LNCaP clone FGC (cell line): ENCODE results near the gene SMNDC1.
"Not testable (repeated sequence)": the region's sequence is repeated elsewhere in the genome, so short reads cannot be mapped to it uniquely, and the experiment has no call there.

Source experiments
- DNase-seq: peaks from one replicate; pipeline ENCODE4 v3.0.0-alpha.2; 2011; ENCODE audit warnings: low read depth
- H3K4me3 ChIP-seq: 2 replicates; pipeline ENCODE4 v1.5.1; 2011; ENCODE audit warnings: mild to moderate bottlenecking, low read depth, low read length, control low read depth
- TF ChIP-seq, protein P1 (sequence below): IDR thresholded peaks from 2 replicates; pipeline ENCODE4 v1.5.1; 2012; ENCODE audit warnings: mild to moderate bottlenecking; ENCODE audit not compliant: control insufficient read depth, insufficient read depth; ENCODE audit errors: extremely low read depth

The SMNDC1 gene

GRCh38 chr10:110340122-110340521 is 35.4 kb upstream of the SMNDC1 start:
- TF ChIP-seq, protein P1, sequence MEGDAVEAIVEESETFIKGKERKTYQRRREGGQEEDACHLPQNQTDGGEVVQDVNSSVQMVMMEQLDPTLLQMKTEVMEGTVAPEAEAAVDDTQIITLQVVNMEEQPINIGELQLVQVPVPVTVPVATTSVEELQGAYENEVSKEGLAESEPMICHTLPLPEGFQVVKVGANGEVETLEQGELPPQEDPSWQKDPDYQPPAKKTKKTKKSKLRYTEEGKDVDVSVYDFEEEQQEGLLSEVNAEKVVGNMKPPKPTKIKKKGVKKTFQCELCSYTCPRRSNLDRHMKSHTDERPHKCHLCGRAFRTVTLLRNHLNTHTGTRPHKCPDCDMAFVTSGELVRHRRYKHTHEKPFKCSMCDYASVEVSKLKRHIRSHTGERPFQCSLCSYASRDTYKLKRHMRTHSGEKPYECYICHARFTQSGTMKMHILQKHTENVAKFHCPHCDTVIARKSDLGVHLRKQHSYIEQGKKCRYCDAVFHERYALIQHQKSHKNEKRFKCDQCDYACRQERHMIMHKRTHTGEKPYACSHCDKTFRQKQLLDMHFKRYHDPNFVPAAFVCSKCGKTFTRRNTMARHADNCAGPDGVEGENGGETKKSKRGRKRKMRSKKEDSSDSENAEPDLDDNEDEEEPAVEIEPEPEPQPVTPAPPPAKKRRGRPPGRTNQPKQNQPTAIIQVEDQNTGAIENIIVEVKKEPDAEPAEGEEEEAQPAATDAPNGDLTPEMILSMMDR: no peak
- no peak overlapping the region for H3K4me3 ChIP-seq
- no peak for DNase-seq

DNA sequence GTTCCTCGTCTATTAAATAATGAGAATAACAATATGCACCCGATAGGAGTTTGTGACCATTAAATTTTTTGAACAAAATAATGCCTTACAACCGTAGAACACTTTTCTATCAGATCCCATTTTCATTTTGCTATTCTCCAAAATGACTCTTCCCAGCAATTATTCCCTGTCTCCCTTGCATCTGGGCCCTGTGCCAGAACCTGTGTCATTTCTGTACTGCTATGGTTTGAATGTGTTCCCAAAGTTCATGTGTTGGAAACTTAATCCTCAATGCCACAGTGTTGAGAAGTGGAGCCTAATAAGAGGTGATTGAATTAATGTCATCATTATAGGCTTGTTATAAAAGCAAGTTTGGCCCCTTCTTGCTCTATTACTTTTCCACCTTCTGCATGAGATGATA is 33.2 kb upstream of the SMNDC1 start:
- DNase-seq: no peak
- no peak overlapping the region for H3K4me3 ChIP-seq
- TF ChIP-seq, protein P1: no peak

DNA sequence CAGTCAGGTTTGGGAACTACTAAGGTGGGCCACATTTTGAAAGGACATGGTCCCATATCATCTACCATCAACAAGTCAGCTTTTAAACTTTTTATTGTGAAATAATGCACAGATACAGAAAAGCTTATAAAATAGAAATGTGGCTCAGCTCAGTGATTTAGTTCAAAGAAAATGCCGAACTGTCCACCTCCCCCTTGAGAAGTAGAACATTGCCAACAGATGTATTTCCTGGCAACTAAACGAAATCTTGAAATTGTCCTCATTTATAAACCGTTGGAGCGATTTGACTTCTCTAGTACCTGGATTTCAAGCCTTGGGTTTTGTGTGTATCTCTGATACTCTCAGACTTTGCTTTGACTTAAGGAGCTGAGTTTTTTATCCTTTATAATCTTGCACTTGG is 32.7 kb upstream of the SMNDC1 start:
- no peak for DNase-seq
- TF ChIP-seq, protein P1: no peak
- H3K4me3 ChIP-seq: no peak overlapping the region

GRCh38 chr10:110336111-110336721 is 31.5 kb upstream of the SMNDC1 start:
- no peak for DNase-seq
- TF ChIP-seq, protein P1: no peak
- no peak overlapping the region for H3K4me3 ChIP-seq

GRCh38 chr10:110335314-110336064 is 30.8 kb upstream of the SMNDC1 start:
- no peak overlapping the region for H3K4me3 ChIP-seq
- TF ChIP-seq, protein P1: no peak
- no peak for DNase-seq

GRCh38 chr10:110334061-110334656 is 29.4 kb upstream of the SMNDC1 start:
- TF ChIP-seq, protein P1: no peak
- no peak overlapping the region for H3K4me3 ChIP-seq
- DNase-seq: no peak

DNA sequence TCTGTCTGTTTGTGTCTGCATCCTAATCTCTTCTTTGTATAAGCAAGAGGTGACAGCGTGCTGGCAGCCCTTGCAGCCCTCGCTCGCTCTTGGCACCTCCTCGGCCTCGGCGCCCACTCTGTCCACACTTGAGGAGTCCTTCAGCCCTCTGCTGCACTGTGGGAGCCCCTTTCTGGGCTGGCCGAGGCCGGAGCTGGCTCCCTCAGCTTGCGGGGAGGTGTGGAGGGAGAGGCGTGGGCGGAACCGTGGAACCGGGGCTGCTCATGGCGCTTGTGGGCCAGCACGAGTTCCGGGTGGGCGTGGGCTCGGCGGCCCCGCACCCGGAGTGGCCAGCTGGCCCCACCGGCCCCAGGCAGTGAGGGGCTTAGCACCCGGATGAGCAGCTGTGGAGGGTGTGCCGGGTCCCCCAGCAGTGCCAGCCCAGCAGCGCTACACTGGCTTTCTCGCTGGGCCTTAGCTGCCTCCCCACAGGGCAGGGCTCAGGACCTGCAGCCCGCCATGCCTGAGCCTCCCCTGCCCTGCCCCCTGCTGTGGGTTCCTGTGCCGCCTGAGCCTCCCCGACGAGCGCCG is 26.6 kb upstream of the SMNDC1 start:
- H3K4me3 ChIP-seq, DNase-seq: not testable (repeated sequence)
